ENCODE results near the gene EVA1C.

The EVA1C gene

DNA sequence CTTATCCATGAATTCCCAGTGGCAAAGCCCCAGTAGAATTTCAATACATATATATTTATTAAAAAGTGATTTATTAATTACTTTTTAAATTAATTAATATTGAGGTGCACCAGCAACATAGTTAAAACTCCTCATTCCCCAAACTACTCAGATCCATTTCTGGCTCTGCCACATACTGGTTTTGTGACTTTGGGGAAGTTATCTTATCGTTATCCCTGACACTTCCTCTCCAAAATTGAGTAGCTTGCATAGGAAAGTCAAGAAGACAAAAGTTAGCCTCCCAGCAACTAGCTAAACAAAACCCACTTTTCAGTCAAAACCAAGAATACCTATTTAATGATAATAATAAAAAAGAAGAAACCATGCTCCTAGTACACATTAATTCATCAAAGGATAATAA lies 136.9 kb downstream of the EVA1C start:
- TF ChIP-seq SIN3A (IDR thresholded peaks at IDR 0.05; ENCODE audit: borderline replicate concordance, insufficient read depth, low read length) = no peak
- TF ChIP-seq POLR2AphosphoS5 (IDR thresholded peaks at IDR 0.05; ENCODE audit: low read depth, low read length) = no peak
- no peak for TF ChIP-seq TAF1 (IDR thresholded peaks at IDR 0.05; ENCODE audit: borderline replicate concordance, insufficient read depth, low read length)
- TF ChIP-seq FOXP2 (optimal IDR thresholded peaks at IDR 0.05; ENCODE audit: borderline replicate concordance, extremely low read depth, extremely low read length, insufficient read depth) = no peak
- TF ChIP-seq, protein P1, sequence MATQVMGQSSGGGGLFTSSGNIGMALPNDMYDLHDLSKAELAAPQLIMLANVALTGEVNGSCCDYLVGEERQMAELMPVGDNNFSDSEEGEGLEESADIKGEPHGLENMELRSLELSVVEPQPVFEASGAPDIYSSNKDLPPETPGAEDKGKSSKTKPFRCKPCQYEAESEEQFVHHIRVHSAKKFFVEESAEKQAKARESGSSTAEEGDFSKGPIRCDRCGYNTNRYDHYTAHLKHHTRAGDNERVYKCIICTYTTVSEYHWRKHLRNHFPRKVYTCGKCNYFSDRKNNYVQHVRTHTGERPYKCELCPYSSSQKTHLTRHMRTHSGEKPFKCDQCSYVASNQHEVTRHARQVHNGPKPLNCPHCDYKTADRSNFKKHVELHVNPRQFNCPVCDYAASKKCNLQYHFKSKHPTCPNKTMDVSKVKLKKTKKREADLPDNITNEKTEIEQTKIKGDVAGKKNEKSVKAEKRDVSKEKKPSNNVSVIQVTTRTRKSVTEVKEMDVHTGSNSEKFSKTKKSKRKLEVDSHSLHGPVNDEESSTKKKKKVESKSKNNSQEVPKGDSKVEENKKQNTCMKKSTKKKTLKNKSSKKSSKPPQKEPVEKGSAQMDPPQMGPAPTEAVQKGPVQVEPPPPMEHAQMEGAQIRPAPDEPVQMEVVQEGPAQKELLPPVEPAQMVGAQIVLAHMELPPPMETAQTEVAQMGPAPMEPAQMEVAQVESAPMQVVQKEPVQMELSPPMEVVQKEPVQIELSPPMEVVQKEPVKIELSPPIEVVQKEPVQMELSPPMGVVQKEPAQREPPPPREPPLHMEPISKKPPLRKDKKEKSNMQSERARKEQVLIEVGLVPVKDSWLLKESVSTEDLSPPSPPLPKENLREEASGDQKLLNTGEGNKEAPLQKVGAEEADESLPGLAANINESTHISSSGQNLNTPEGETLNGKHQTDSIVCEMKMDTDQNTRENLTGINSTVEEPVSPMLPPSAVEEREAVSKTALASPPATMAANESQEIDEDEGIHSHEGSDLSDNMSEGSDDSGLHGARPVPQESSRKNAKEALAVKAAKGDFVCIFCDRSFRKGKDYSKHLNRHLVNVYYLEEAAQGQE (IDR thresholded peaks at IDR 0.05; ENCODE audit: insufficient read depth in 1 of 2, low read depth in 2 of 2, low read length in 2 of 2) = no peak

GRCh38 chr21:32549886-32550285 lies 137.4 kb downstream of the EVA1C start:
- TF ChIP-seq SIN3A (IDR thresholded peaks at IDR 0.05; ENCODE audit: borderline replicate concordance, insufficient read depth, low read length) = no peak

- TF ChIP-seq FOXP2 (optimal IDR thresholded peaks at IDR 0.05; ENCODE audit: borderline replicate concordance, extremely low read depth, extremely low read length, insufficient read depth) (no peak), TAF1 (IDR thresholded peaks at IDR 0.05; ENCODE audit: borderline replicate concordance, insufficient read depth, low read length) (no peak), POLR2AphosphoS5 (IDR thresholded peaks at IDR 0.05; ENCODE audit: low read depth, low read length) (no peak), SIN3A (IDR thresholded peaks at IDR 0.05; ENCODE audit: borderline replicate concordance, insufficient read depth, low read length) (no peak)
- TF ChIP-seq, protein P1 (IDR thresholded peaks at IDR 0.05; ENCODE audit: insufficient read depth in 1 of 2, low read depth in 2 of 2, low read length in 2 of 2) = no peak
Measured at GRCh38 chr21:32554832-32555638, 142.5 kb downstream of the EVA1C start.

DNA sequence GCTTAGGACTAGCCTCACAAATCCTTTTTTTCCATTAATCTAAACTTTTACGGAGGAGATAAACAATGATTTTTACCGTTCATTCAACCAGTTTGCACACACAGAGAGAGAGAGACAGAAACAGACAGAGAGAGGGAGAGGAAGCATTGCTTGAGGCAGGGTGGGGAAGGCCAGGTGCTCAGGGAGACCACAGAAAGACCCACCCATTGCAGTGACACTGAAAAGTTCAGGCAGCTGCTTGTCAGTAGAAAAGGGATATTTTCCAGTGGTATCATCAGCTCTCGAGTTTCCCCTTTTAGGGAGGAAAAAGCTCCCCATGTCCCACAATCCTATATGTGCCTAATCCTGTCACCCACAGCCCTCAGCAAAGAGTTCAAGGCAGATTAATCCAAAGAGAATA lies 145.6 kb downstream of the EVA1C start:
- TF ChIP-seq, protein P1 (IDR thresholded peaks at IDR 0.05; ENCODE audit: insufficient read depth in 1 of 2, low read depth in 2 of 2, low read length in 2 of 2) = no peak
- TF ChIP-seq TAF1 (IDR thresholded peaks at IDR 0.05; ENCODE audit: borderline replicate concordance, insufficient read depth, low read length) (no peak), FOXP2 (optimal IDR thresholded peaks at IDR 0.05; ENCODE audit: borderline replicate concordance, extremely low read depth, extremely low read length, insufficient read depth) (no peak)

DNA sequence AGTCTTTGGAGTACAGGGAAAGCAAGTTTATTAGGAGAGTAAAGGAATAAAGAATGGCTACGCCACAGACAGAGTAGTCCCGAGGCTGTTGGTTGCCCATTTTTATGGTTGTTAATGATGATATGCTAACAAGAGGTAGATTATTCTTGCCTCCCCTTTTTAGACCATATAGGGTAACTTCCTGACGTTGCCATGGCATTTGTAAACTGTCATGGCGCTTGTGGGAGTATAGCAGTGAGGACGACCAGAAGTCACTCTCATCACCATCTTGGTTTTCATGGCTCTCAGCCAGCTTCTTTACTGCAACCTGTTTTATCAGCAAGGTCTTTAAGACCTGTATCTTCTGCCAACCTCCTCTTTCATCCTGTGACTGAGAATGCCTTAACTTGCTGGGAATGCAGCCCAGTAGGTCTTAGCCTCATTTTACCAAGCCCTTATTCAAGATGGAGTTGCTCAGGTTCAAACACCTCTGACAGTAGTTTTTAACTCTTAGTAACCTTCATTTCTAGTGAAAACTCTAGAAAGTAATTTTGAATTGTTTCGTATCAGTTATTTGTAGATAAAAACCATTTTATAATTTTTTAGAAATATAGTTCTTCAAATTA lies 146.6 kb downstream of the EVA1C start:
- TF ChIP-seq SIN3A (IDR thresholded peaks at IDR 0.05; ENCODE audit: borderline replicate concordance, insufficient read depth, low read length) (no peak), TAF1 (IDR thresholded peaks at IDR 0.05; ENCODE audit: borderline replicate concordance, insufficient read depth, low read length) (no peak), FOXP2 (optimal IDR thresholded peaks at IDR 0.05; ENCODE audit: borderline replicate concordance, extremely low read depth, extremely low read length, insufficient read depth) (no peak), POLR2AphosphoS5 (IDR thresholded peaks at IDR 0.05; ENCODE audit: low read depth, low read length) (no peak)
- TF ChIP-seq, protein P1 (IDR thresholded peaks at IDR 0.05; ENCODE audit: insufficient read depth in 1 of 2, low read depth in 2 of 2, low read length in 2 of 2) = no peak

Data from PFSK-1 (cell line).